HCT116 (cell line): ENCODE results near the gene BRSK1. TPM values are rescaled to one million over a fixed set of nuclear protein-coding genes. Genes with fewer than 3 reads are reported as not detected.

Experiments
- ATAC-seq: fragments of 200-7000 bp; cut with Tn5 transposase; 2 replicates; pipeline ENCODE4 v1.9.1; 2020; ENCODE audit warnings: mild to moderate bottlenecking, moderate library complexity
- BruUV-seq: library from RNA; stranded (reverse); fragments of 400-500 nt; replicated peaks from 2 replicates; lab custom pipeline; 2021; lab: Mats Ljungman, UMichigan
- CTCF ChIA-PET: fragments of 300-600 bp; sonication (Branson Sonifier 250); formaldehyde crosslinking; loops from one replicate; lab custom pipeline; 2021; ENCODE audit warnings: antibody characterized with exemption; lab: Charles Lee
- POLR2A ChIA-PET: fragments of 300-600, 350-600 bp; sonication (Branson Sonifier 250); formaldehyde crosslinking; loops from one replicate; lab custom pipeline; 2021; ENCODE audit warnings: antibody characterized with exemption; lab: Charles Lee
- RAD21 ChIA-PET, 2 experiments: fragments of 300-600 bp; sonication (Branson Sonifier 250); formaldehyde crosslinking; loops; one replicate each; lab custom pipeline; 2023; ENCODE audit warnings: low total read pairs in 2 of 2; ENCODE audit not compliant: uncharacterized antibody in 2 of 2, unreplicated experiment in 2 of 2, low non-redundant PET in 1 of 2; lab: Charles Lee
- DNase-seq: peaks from one replicate; pipeline ENCODE4 v3.0.0-alpha.2; 2010; ENCODE audit warnings: low read depth, low spot score
- H2AFZ ChIP-seq: fragments of 200-600 bp; shearing (Covaris generic), sonication (generic); 2 replicates; pipeline ENCODE4 v1.6.1; 2017; ENCODE audit warnings: low read depth, mixed run types, mixed read lengths, antibody characterized with exemption, low read length; ENCODE audit not compliant: poor library complexity, severe bottlenecking
- H3K27ac ChIP-seq: 2 replicates; pipeline ENCODE4 v1.5.1; 2012; ENCODE audit warnings: low read depth, low read length
- H3K27me3 ChIP-seq: fragments of 200-600 bp; sonication (generic); 2 replicates; pipeline ENCODE4 v1.6.1; 2016; ENCODE audit warnings: mixed run types, low read length, mixed read lengths; ENCODE audit not compliant: insufficient read depth
- H3K36me3 ChIP-seq, 2 experiments: fragments of 200-500 bp in 1 of 2; fragments of 200-600 bp in 1 of 2; sonication (Bioruptor generic) in 1 of 2; sonication (generic) in 1 of 2; 2 replicates each; pipeline versions ENCODE4 v1.5.1 to v1.6.1; 2014 to 2016; ENCODE audit warnings: low read length in 2 of 2, inconsistent platforms in 1 of 2, mixed read lengths in 1 of 2, mixed run types in 1 of 2; ENCODE audit not compliant: insufficient read depth in 2 of 2, control insufficient read depth in 1 of 2
- H3K4me1 ChIP-seq, 2 experiments: fragments of 200-600 bp in 1 of 2; sonication (generic) in 1 of 2; 2 replicates each; pipeline versions ENCODE4 v1.5.1 to v1.6.1; 2012 to 2017; ENCODE audit warnings: low read length in 2 of 2, inconsistent platforms in 1 of 2, mild to moderate bottlenecking in 1 of 2, mixed read lengths in 1 of 2, mixed run types in 1 of 2, moderate library complexity in 1 of 2; ENCODE audit not compliant: insufficient read depth in 2 of 2, control insufficient read depth in 1 of 2
- H3K4me2 ChIP-seq: fragments of 200-600 bp; sonication (generic); 2 replicates; pipeline ENCODE4 v1.6.1; 2017; ENCODE audit warnings: mixed run types, low read length, mixed read lengths
- H3K4me3 ChIP-seq, 2 experiments: fragments of 200-600 bp in 1 of 2; sonication (generic) in 1 of 2; replicated peaks in 1 of 2; 2 replicates each; pipeline ENCODE4 v1.5.1; 2011 to 2016; ENCODE audit warnings: low read length in 2 of 2, control low read depth in 1 of 2, low read depth in 1 of 2, mild to moderate bottlenecking in 1 of 2, mixed read lengths in 1 of 2, mixed run types in 1 of 2
- H3K79me2 ChIP-seq: fragments of 200-600 bp; sonication (generic); 2 replicates; pipeline ENCODE4 v1.6.1; 2017; ENCODE audit warnings: mild to moderate bottlenecking, mixed run types, low read length, moderate library complexity, mixed read lengths; ENCODE audit not compliant: insufficient read depth
- H3K9ac ChIP-seq: fragments of 200-600 bp; sonication (generic); 2 replicates; pipeline ENCODE4 v1.6.1; 2016; ENCODE audit warnings: low read length, mixed read lengths
- H3K9me2 ChIP-seq: fragments of 200-600 bp; sonication (generic), shearing (Covaris generic); 2 replicates; pipeline ENCODE4 v1.6.1; 2017; ENCODE audit warnings: mixed run types, mild to moderate bottlenecking, moderate library complexity; ENCODE audit not compliant: insufficient read depth
- H3K9me3 ChIP-seq, 2 experiments: fragments of 200-500 bp in 1 of 2; fragments of 200-600 bp in 1 of 2; sonication (Bioruptor generic) in 1 of 2; sonication (generic) in 1 of 2; 2 replicates each; pipeline ENCODE4 v1.6.1; 2014 to 2017; ENCODE audit warnings: low read length in 2 of 2, mixed read lengths in 2 of 2, inconsistent platforms in 1 of 2, low read depth in 1 of 2, mild to moderate bottlenecking in 1 of 2, mixed run types in 1 of 2, moderate library complexity in 1 of 2; ENCODE audit not compliant: control insufficient read depth in 1 of 2, insufficient read depth in 1 of 2
- H4K20me1 ChIP-seq: fragments of 200-600 bp; sonication (generic), shearing (Covaris generic); 2 replicates; pipeline ENCODE4 v1.6.1; 2017; ENCODE audit warnings: mixed run types, mild to moderate bottlenecking, moderate library complexity; ENCODE audit not compliant: insufficient read depth
- CBX3 ChIP-seq: IDR thresholded peaks from 2 replicates; pipeline ENCODE4 v1.6.1; 2012; ENCODE audit warnings: low read depth
- CEBPB ChIP-seq: IDR thresholded peaks from 2 replicates; pipeline ENCODE4 v1.6.1; 2012; ENCODE audit warnings: low read depth
- CTCF ChIP-seq, 3 experiments: fragments of 200-600 bp in 1 of 3; sonication (generic) in 1 of 3; IDR thresholded peaks in 2 of 3; conservative IDR thresholded peaks in 1 of 3; 2 replicates each; pipeline ENCODE4 v1.5.1; 2012 to 2017; ENCODE audit warnings: low read depth in 2 of 3, low read length in 2 of 3, antibody characterized with exemption in 1 of 3, borderline replicate concordance in 1 of 3, control low read depth in 1 of 3, mild to moderate bottlenecking in 1 of 3, mixed read lengths in 1 of 3, mixed run types in 1 of 3, moderate library complexity in 1 of 3; ENCODE audit not compliant: insufficient read depth in 1 of 3
- EGR1 ChIP-seq: IDR thresholded peaks from 2 replicates; pipeline ENCODE4 v1.6.1; 2012; ENCODE audit warnings: low read depth
- ELF1 ChIP-seq: IDR thresholded peaks from 2 replicates; pipeline ENCODE4 v1.6.1; 2012; ENCODE audit warnings: low read depth, borderline replicate concordance
- EZH2 ChIP-seq: fragments of 200-600 bp; sonication (generic); IDR thresholded peaks from 2 replicates; pipeline ENCODE4 v1.6.1; 2017; ENCODE audit warnings: antibody characterized with exemption, mixed run types
- FOSL1 ChIP-seq: IDR thresholded peaks from 2 replicates; pipeline ENCODE4 v1.6.1; 2012; ENCODE audit warnings: low read depth
- JUND ChIP-seq: IDR thresholded peaks from 2 replicates; pipeline ENCODE4 v1.6.1; 2012
- POLR2A ChIP-seq: IDR thresholded peaks from 2 replicates; pipeline ENCODE4 v1.7.0; 2011; ENCODE audit warnings: borderline replicate concordance; ENCODE audit not compliant: insufficient read depth, insufficient read length; ENCODE audit errors: extremely low read depth
- RAD21 ChIP-seq: IDR thresholded peaks from 2 replicates; pipeline ENCODE4 v1.6.1; 2012; ENCODE audit warnings: low read depth, mild to moderate bottlenecking
- REST ChIP-seq: IDR thresholded peaks from 2 replicates; pipeline ENCODE4 v1.6.1; 2012; ENCODE audit warnings: low read depth
- SIN3A ChIP-seq: IDR thresholded peaks from 2 replicates; pipeline ENCODE4 v1.6.1; 2012; ENCODE audit warnings: low read depth
- SP1 ChIP-seq: IDR thresholded peaks from 2 replicates; pipeline ENCODE4 v1.6.1; 2012; ENCODE audit warnings: low read depth
- TCF7L2 ChIP-seq: IDR thresholded peaks from 2 replicates; pipeline ENCODE4 v1.7.0; 2011; ENCODE audit warnings: borderline replicate concordance, inconsistent platforms; ENCODE audit not compliant: insufficient read depth, insufficient read length; ENCODE audit errors: extremely low read depth
- YY1 ChIP-seq: IDR thresholded peaks from 2 replicates; pipeline ENCODE4 v1.6.1; 2011; ENCODE audit warnings: low read length, low read depth, moderate library complexity, mild to moderate bottlenecking; ENCODE audit not compliant: insufficient replicate concordance; ENCODE audit errors: extremely low read depth
- ZFX ChIP-seq: fragments of 450-650 bp; IDR thresholded peaks from 2 replicates; pipeline ENCODE4 v1.6.1; 2017
- ZNF274 ChIP-seq: fragments of 200-500 bp; sonication (Bioruptor generic); IDR thresholded peaks from 2 replicates; pipeline ENCODE4 v1.6.1; 2014; ENCODE audit warnings: mild to moderate bottlenecking, low read depth, low read length, inconsistent platforms
- intact Hi-C: fragments of 100-400 bp; cut with micrococcal nuclease; formaldehyde crosslinking; loops from 2 replicates; pipeline ENCODE4 v1.10.0; 2022
- total RNA-seq: library from RNA; stranded (reverse); gene quantifications from one replicate; pipeline ENCODE4 v1.2.1, GENCODE V29; 2021; ENCODE audit not compliant: unreplicated experiment
- TF ChIP-seq, protein P1 (sequence below): IDR thresholded peaks from 2 replicates; pipeline ENCODE4 v1.6.1; 2012
- TF ChIP-seq, protein P2 (sequence below): IDR thresholded peaks from 2 replicates; pipeline ENCODE4 v1.6.1; 2012

Gene BRSK1
- total RNA-seq, 1 experiment from 2014 or later = 33.3 TPM

- TF ChIP-seq, protein P1, sequence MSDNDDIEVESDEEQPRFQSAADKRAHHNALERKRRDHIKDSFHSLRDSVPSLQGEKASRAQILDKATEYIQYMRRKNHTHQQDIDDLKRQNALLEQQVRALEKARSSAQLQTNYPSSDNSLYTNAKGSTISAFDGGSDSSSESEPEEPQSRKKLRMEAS = no peak
- TF ChIP-seq CBX3 (no peak), JUND (no peak), SP1 (no peak), CEBPB (no peak), POLR2A (no peak), EZH2 (no peak), ZNF274 (no peak)
- TF ChIP-seq, protein P2, sequence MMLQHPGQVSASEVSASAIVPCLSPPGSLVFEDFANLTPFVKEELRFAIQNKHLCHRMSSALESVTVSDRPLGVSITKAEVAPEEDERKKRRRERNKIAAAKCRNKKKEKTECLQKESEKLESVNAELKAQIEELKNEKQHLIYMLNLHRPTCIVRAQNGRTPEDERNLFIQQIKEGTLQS = no peak
These were observed 32.8 kb downstream of the BRSK1 start (continued) for GRCh38 chr19:55316646-55317045.

DNA sequence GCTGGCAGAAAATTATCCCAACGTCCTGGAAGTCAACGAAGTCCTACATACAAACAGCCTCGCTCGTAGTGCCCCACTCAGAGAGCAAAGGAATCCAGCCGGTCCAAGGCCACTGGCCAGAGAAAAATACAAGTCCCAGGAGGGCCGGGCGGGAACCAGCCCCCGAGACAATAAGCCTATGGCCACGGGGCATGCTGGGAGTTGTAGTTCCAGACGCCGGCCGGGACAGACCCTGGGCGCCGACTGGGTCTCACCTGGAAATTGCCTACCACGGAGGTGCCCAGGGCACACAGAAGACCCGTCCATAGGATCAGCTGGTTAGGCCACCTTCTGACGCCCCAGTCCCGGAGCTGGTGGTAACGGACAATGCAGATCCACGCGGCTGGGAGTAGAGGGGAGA is 36.0 kb downstream of the BRSK1 start:
- TF ChIP-seq ZFX (no peak), FOSL1 (no peak), TCF7L2 (no peak), ELF1 (no peak), REST (no peak), SIN3A (no peak), RAD21 (no peak), CTCF (IDR thresholded peaks at IDR 0.05 in 2 of 3, conservative IDR thresholded peaks at IDR 0.05 in 1 of 3; ENCODE audit: borderline replicate concordance in 1 of 3, insufficient read depth in 1 of 3, low read depth in 2 of 3, low read length in 2 of 3) (no peak), YY1 (no peak), CEBPB (no peak), EZH2 (no peak), JUND (no peak), EGR1 (no peak)
- TF ChIP-seq, protein P1 = no peak
- ChIA-PET RAD21 (no interaction called here), CTCF (no interaction called here), POLR2A (no interaction called here)
- ATAC-seq (peak; percentile 77), DNase-seq (no peak)
- no peaks in the 10 kb centered on the region for H3K9me2 ChIP-seq
- H3K4me1 ChIP-seq = no peaks in the 10 kb centered on the region
- H4K20me1 ChIP-seq = no peaks in the 10 kb centered on the region
- no peak overlapping the region for H3K4me2 ChIP-seq
- H3K9ac ChIP-seq = no peak overlapping the region
- H3K27ac ChIP-seq = no peak overlapping the region
- no peaks in the 10 kb centered on the region for H3K9me3 ChIP-seq
- no peaks in the 10 kb centered on the region for H3K36me3 ChIP-seq
- no peaks in the 10 kb centered on the region for H3K27me3 ChIP-seq
- intact Hi-C loops = no loop called here
- H3K79me2 ChIP-seq = no peaks in the 10 kb centered on the region
- BruUV-seq = no TSS peak
- no peak overlapping the region for H2AFZ ChIP-seq
- H3K4me3 ChIP-seq = no peak overlapping the region
